DOHH2 (cell line): ENCODE results near the gene HSPBP1.

ENCODE experiments used
- CTCF ChIP-seq: fragments of 200-600 bp; sonication (generic); IDR thresholded peaks from one replicate; pipeline ENCODE4 v1.5.1; 2014; ENCODE audit warnings: antibody characterized with exemption, mild to moderate bottlenecking, low read depth, low read length; ENCODE audit not compliant: poor library complexity, severe bottlenecking
- EZH2phosphoT487 ChIP-seq: fragments of 200-600 bp; sonication (generic); IDR thresholded peaks from 2 replicates; pipeline ENCODE4 v1.6.1; 2017; ENCODE audit warnings: borderline replicate concordance, mild to moderate bottlenecking, antibody characterized with exemption, low read length, moderate library complexity, mixed read lengths

GRCh38 chr19:55287361-55288079 lies 7.6 kb upstream of the HSPBP1 start:
- no peak for TF ChIP-seq CTCF
- no peak for TF ChIP-seq EZH2phosphoT487
